GM12865 (cell line): Measurements from ENCODE around the gene BBS10.
"Not testable (repeated sequence)": the region's sequence is repeated elsewhere in the genome, so short reads cannot be mapped to it uniquely, and the experiment has no call there.

Source experiments
- DNase-seq: peaks from one replicate; pipeline ENCODE4 v3.0.0; 2010; ENCODE audit warnings: low read depth
- H3K4me3 ChIP-seq: 2 replicates; pipeline ENCODE4 v1.5.1; 2011; ENCODE audit warnings: mild to moderate bottlenecking, low read depth, low read length, control low read depth
- CTCF ChIP-seq: IDR thresholded peaks from 2 replicates; pipeline ENCODE4 v1.5.1; 2011; ENCODE audit warnings: low read length, control low read depth, low read depth, inconsistent platforms; ENCODE audit not compliant: insufficient read depth; ENCODE audit errors: missing control alignments

The BBS10 gene

GRCh38 chr12:76375939-76376338 is 27.7 kb upstream of the BBS10 start:
- H3K4me3 ChIP-seq, result no peak overlapping the region
- no peak for TF ChIP-seq CTCF
- no peak for DNase-seq

GRCh38 chr12:76375470-76375869 is 27.3 kb upstream of the BBS10 start:
- no peak for DNase-seq
- no peak for TF ChIP-seq CTCF
- H3K4me3 ChIP-seq, result no peak overlapping the region

GRCh38 chr12:76374386-76375020 is 26.3 kb upstream of the BBS10 start:
- H3K4me3 ChIP-seq, result no peak overlapping the region
- DNase-seq, result no peak
- no peak for TF ChIP-seq CTCF

- no peak overlapping the region for H3K4me3 ChIP-seq
- no peak for DNase-seq
- no peak for TF ChIP-seq CTCF
These were observed 20.0 kb upstream of the BBS10 start for GRCh38 chr12:76368230-76368629.

- TF ChIP-seq CTCF, result no peak
- DNase-seq, result no peak
- no peak overlapping the region for H3K4me3 ChIP-seq
These were observed 17.9 kb upstream of the BBS10 start for GRCh38 chr12:76366163-76366562.

- H3K4me3 ChIP-seq, DNase-seq: not testable (repeated sequence)
These were observed 15.9 kb upstream of the BBS10 start for GRCh38 chr12:76364131-76364530.

GRCh38 chr12:76360316-76360715 is 12.1 kb upstream of the BBS10 start:
- no peak overlapping the region for H3K4me3 ChIP-seq
- no peak for DNase-seq
- no peak for TF ChIP-seq CTCF
